ENCODE results near the gene MPRIP.

- TF ChIP-seq POLR2A (IDR thresholded peaks at IDR 0.05; ENCODE audit: low read depth, low read length), result no peak
- no peak for TF ChIP-seq POU2F2 (IDR thresholded peaks at IDR 0.05; ENCODE audit: low read depth, low read length)
- TF ChIP-seq POLR2AphosphoS5 (IDR thresholded peaks at IDR 0.05; ENCODE audit: low read depth, low read length), result no peak
- TF ChIP-seq TAF1 (IDR thresholded peaks at IDR 0.05; ENCODE audit: low read depth, low read length), result no peak
These were observed 25.0 kb downstream of the MPRIP start for GRCh38 chr17:17067257-17067656.
